ENCODE measurements around the gene LRRC71.

GRCh38 chr1:156969496-156969895 lies 49.1 kb downstream of the LRRC71 start:
- TF ChIP-seq CTCF (IDR thresholded peaks at IDR 0.05) (no peak), POLR2A (IDR thresholded peaks at IDR 0.05) (no peak)

Data from lower leg skin (tissue), 3 donors.